Measurements from ENCODE around the gene CALR3.

GRCh38 chr19:16463341-16463990, 32.5 kb downstream of the CALR3 start:
- TF ChIP-seq CTCF (IDR thresholded peaks at IDR 0.05) (no peak), POLR2A (IDR thresholded peaks at IDR 0.05) (no peak)
